CD4-positive, alpha-beta T cell treated with Interleukin-17A for 4 hours (primary cell): ENCODE data around the gene PANX1.
A peak's percentile ranks its signal among the peaks of the same experiment; 100 is the strongest.
"Not testable (repeated sequence)": the region's sequence is repeated elsewhere in the genome, so short reads cannot be mapped to it uniquely, and the experiment has no call there.

Experiments
- DNase-seq: peaks from one replicate; pipeline ENCODE4 v3.0.0-alpha.2; 2020; ENCODE audit warnings: mixed read lengths

The PANX1 gene

GRCh38 chr11:94150704-94151685, 22.4 kb downstream of the PANX1 start:
- DNase-seq: no peak

- peak; percentile 23 for DNase-seq
Measured at GRCh38 chr11:94151903-94152677, 23.4 kb downstream of the PANX1 start.

- no peak for DNase-seq
Measured at GRCh38 chr11:94152678-94153065, 24.0 kb downstream of the PANX1 start.

- DNase-seq: no peak
Measured at GRCh38 chr11:94153320-94153719, 24.7 kb downstream of the PANX1 start.

- no peak for DNase-seq
Measured at GRCh38 chr11:94154095-94154856, 25.6 kb downstream of the PANX1 start.

GRCh38 chr11:94157339-94157738, 28.7 kb downstream of the PANX1 start:
- not testable (repeated sequence) for DNase-seq

- no peak for DNase-seq
Measured at GRCh38 chr11:94168882-94169281, 40.2 kb downstream of the PANX1 start.

- no peak for DNase-seq
Measured at GRCh38 chr11:94169516-94169915, 40.9 kb downstream of the PANX1 start.

- DNase-seq: no peak
Measured at GRCh38 chr11:94169930-94170545, 41.4 kb downstream of the PANX1 start.

- no peak for DNase-seq
Measured at GRCh38 chr11:94170953-94171352, 42.3 kb downstream of the PANX1 start.

GRCh38 chr11:94171693-94172440, 43.2 kb downstream of the PANX1 start:
- DNase-seq: peak; percentile 48

- no peak for DNase-seq
Measured at GRCh38 chr11:94175535-94175934, 46.9 kb downstream of the PANX1 start.

- no peak for DNase-seq
Measured at GRCh38 chr11:94178331-94178730, 49.7 kb downstream of the PANX1 start.

- no peak for DNase-seq
Measured at GRCh38 chr11:94179696-94180095, 51.1 kb downstream of the PANX1 start.

- DNase-seq: no peak
Measured at GRCh38 chr11:94181526-94181925, 52.9 kb downstream of the PANX1 start.

GRCh38 chr11:94181943-94182342, 53.3 kb downstream of the PANX1 start:
- DNase-seq: no peak

- DNase-seq: no peak
Measured at GRCh38 chr11:94183251-94183885, 54.7 kb downstream of the PANX1 start.

GRCh38 chr11:94183886-94184264, 55.2 kb downstream of the PANX1 start:
- DNase-seq: peak; percentile 30

- no peak for DNase-seq
Measured at GRCh38 chr11:94184362-94184761, 55.7 kb downstream of the PANX1 start.

GRCh38 chr11:94184846-94185245, 56.2 kb downstream of the PANX1 start:
- DNase-seq: no peak

- DNase-seq: no peak
Measured at GRCh38 chr11:94185416-94186084, 56.9 kb downstream of the PANX1 start.
